Limb (tissue), 2 donors: ENCODE measurements around the gene CDIP1.
A peak's percentile ranks its signal among the peaks of the same experiment; 100 is the strongest.
"Not testable (repeated sequence)": the region's sequence is repeated elsewhere in the genome, so short reads cannot be mapped to it uniquely, and the experiment has no call there.

Experiments used
- DNase-seq, 2 donors: peaks; one replicate each; pipeline ENCODE4 v3.0.0-alpha.2; 2016; ENCODE audit errors: extremely low spot score in 2 of 2

CDIP1 gene

DNA sequence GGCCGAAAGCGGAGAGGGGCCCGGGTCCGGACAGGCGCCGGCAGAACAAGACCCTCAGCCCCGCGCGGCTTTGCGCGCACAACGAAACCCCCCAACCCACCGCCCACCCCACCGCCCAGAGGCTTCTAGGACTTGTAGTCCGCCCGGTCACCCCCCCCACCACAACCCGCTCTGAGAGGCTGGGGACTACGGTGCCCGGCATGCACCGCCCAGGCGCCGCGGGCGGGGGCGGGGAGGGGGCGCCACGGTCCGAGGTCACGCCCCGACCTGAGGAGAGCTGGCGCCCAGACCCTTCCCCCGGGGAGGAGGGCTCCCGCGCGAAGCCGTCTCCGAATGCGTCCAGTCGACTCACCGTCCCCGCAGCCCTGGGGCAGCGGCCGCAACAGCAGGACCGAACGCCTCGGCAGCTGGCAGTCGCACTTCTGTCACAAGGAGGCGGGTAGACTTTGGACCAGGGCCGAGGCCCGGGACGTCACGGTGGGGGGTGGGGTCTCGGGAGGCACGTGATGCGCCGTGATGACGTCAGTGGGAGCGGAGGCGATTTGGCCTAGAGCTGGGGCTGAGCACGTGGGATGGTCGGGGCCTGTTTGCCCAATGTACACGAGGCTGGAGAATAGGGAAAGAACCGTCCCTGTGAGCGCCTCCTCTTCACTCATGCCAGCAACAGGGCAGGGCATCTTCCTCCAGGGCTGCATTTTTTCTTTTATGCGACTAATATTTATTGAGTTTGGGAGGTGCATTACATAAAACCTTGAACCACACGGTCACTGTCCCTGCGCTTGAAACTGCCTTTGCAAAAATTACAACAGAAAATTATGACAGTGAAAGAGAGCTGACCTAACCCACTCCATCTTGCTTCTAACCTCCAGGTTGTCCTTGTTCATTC lies at the start of gene CDIP1:
Gene CDIP1, minus strand, starts transcription at position 424 of the 886 bp plus-strand sequence. CDS start 24,643 bp downstream, outside the sequence.
- DNase-seq = peak; percentile 91 to 99

DNA sequence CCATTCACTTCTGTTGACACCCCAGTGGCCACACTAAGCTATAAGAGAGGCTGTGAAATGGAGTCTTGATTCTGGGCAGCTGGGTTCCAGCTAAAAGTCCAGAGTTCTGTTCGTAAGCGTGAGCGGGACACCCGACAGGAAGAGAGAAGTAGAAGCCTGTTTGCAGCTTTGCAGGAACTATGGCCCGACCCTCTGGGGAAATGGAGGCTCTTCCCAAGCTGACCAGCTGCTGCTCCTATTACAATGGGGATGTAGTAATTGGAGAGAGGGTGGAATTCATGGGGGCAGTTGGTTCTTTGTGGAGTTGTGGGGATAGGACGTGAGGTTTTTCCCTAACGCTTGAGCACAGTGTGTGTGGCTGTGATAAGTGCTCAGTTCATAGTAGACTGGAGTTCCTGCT lies 47.7 kb upstream of the CDIP1 start:
- no peak for DNase-seq

DNA sequence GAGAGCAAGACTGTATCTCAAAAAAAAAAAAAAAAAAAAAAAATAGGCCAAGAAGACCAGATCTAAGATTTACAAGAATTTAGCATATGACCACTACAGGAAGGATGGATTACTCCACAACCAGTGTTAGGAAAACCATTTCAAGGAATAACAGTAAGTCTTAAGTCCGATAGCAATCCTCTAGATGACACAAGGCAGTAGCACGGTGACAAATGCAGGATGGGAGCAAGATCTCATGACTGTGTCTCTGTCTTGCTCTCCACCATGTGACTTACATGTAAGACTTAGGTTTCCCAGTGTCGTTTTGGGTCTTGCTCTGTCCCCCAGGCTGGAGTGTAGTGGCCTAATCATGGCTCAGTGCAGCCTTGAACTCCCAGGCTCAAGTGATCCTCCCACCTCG lies 45.3 kb upstream of the CDIP1 start:
- no peak for DNase-seq

DNA sequence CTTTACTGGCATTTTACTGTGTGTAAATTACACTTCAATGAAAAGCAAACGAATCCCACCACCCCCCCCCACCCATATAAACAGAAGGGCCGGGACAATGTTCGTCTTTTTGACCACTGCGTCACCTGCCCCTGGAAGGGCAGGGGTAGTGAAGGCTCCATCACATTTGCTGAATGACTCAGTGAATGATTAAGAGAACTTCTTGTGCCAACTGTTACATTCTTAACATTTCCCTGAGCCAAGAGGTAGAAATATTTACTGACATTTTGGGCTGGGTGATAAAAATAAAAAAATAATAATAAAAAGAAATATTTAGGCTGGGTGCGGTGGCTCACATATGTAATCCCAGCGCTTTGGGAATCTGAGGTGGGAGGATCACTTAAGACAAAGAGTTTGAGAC lies 41.7 kb upstream of the CDIP1 start:
- no peak for DNase-seq

DNA sequence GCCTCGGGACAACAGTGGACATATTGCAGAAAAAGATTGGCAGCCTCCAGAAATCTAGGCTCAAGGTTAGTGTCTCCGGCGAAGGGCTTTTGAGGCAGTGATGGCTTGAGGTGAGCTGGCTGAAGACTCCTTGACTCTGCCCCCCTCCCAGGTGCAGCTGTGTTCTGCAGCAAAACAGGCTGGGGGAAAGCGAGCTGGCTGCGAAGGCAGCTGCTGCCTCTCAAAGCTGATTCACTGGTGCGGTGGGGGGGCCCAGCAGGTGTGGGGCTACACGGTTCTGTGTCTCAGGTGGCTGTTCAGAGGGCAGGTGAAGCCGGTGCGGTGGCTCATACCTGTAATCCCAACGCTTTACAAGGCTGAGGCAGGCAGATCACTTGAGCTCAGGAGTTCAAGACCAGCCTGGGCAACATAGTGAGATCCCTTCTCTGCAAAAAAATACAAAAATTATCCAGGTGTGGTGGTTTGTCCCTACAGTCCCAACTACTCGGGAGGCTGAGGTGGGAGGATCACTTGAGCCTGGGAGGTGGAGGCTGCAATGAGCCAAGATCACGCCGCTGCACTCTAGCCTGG lies 40.5 kb upstream of the CDIP1 start:
- no peak for DNase-seq

DNA sequence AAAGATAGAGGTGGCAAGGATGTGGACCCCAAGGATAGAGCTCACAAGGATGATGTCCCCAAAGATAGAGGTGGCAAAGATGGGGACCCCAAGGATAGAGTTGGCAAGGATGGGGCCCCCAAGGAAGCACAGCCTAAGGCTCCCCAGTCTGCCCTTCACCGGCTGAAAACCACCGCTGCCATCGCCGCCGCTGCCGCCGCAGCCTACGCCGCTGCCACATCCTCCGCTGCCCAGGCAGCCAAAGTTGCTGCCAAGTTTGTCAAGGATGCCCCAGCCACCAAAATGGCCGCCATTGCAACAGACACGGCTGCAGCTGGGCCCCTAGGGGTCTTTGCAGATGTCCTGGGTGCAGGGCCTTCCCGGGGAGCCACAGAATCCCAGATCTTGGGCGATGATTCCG lies 37.4 kb upstream of the CDIP1 start:
- DNase-seq = no peak

DNA sequence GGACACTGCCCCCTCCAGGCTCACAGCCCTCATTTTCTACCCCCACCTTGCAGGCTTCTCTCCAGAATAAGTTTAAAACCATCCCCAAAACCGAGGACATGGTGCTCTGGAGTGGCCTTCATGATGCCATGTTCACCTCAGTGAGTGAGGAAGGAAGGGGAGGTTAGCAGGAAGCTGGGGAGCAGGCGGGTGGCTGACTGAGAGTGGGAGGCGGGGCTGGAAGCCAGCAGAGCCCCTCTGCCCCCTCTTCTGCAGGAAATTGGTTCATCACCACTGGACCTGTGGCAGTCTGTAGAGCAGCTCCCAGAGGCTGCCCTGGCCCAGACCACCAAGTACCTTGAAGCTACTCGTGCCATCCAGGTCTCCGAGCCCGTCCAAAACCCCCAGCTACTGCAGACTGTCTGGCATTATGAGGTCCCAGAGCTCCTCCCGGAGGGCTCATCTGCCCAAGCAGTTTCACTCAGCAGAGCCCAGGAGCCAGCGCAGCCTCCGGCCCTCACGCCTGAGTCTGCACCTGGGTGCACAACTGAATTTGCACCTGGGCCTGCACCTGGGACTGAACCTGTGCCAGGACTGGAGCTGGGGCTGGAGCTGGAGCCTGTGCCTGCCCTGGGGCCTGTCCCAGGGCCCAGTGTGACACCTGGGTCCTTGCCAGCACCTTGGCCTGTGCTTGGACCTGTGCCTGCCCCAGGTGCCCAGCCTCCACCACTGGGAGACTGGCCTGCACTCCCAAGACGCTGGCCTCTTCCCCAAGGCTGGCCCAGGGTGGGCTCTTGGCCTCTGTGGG lies 36.5 kb upstream of the CDIP1 start:
- no peak for DNase-seq

DNA sequence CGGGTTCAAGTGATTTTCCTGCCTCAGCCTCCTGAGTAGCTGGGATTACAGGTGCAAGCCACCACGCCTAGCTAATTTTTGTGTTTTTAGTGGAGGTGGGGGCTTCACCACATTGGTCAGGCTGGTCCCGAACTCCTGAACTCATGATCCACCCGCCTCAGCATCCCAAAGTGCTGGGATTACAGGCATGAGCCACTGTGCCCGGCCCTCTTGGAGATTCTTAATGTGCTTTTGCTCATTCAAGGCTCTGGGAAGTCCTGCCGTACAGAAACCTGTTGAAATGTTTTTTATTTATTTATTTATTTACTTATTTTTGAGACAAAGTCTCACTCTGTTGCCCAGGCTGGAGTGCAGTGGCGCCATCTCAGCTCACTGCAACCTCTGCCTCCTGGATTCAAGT lies 35.4 kb upstream of the CDIP1 start:
- not testable (repeated sequence) for DNase-seq

DNA sequence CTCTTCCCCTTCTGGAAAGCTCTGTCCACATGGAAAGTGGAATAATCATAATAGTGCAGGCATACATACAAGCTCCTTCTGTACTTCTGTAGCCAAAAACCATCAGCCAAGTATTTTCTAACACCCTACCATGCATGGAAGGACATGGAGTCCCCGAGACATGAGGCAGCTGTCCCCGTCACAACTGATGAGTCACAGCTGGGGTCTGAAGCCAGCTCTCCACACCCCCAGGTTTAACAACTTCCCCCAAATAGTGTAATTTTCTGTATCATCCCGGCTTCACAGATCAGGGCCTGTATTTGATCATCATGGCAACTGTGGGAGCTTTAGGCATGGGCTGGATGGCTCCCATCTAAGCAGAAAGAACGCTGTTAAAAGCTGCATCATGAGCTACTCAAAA lies 34.1 kb upstream of the CDIP1 start:
- DNase-seq = peak in 1 of 2 donors; percentile 7

DNA sequence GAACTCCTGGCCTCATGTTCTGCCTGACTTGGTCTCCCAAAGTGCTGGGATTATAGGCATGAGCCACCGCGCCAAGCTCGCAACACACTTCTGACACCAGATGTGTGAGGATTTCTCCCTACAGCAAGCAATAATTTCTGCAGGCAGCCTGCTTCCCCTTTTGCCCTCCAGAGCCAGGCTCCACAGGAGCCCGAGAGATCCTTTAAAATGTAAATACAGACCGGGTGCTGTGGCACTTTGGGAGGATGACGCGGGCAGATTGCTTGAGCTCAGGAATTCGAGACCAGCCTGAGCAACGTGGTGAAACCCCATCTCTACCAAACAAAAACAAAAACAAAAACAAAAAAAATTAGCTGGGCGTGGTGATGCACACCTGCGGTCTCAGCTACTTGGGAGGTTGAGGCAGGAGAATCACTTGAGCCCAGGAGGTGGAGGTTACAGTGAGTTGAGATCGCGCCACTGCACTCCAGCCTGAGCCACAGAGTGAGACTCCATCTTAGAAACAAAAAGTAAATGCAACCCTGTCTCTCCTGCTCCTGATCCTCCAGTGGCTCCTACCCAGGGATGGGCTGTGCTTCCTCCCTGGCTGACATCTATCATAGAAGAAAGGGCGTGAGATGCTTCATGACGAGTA lies 32.2 kb upstream of the CDIP1 start:
- DNase-seq = no peak

DNA sequence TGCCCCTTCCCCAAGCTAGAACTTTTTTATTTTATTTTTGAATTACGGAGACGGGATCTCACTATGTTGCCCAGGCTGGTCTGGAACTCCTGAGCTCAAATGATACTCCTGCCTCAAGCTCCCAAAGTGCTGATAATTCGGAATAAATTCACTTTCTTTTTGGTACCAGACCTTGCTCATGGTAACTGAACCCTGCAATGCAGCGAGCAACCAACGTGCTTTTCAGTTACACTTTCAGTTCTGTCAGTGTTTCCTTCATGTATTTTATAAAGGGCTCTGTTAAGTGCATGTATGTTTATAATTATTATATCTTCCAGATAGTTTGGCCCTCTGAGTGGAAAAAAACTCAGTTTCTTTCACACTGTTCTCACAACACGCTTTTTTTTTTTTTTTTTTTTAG lies 31.5 kb upstream of the CDIP1 start:
- DNase-seq = no peak

DNA sequence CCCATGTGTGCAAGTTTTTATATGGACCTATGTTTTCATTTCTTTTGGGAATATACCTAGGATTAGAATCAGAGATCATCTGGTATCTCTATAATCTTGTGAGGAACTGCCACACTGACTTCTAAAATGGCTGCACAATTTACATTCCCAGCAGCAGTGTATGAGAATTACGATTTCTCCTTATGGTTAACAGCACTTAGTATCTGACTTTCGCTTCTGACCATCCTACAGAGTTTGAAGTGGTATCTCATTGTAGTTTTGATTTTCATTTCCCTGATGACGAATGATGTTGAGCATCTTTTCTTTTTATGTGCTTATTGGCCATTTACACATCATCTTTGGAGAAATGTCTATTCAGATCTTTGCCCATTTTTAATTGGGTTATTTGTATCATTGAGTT lies 27.6 kb upstream of the CDIP1 start:
- DNase-seq = no peak

DNA sequence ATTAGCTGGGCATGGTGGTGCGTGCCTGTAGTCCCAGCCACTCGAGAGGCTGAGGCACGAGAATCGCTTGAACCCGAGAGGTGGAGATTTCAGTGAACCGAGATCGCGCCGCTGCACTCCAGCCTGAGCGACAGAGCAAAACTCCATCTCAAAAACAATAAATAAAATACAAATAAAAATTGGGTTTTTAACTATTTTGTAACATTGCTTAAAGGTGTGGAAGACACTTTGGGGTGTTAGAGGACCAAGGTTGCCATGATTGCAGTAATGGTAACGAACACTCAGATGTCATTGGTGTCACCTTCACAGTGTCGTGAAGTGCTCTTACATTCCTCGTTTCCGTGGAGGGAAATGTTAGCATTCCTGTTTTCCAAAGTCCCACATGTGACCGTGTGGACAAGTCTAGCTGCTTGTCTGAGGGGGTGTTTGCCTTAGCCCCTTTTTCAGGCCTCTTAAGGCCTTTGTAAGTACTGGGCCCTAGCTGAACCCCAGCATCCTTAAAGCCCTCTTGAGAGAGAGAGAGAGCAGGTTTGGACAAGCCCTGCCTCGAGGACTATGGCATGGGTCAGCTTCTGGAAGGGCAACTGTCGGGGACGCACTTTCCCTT lies 26.2 kb upstream of the CDIP1 start:
- no peak for DNase-seq

DNA sequence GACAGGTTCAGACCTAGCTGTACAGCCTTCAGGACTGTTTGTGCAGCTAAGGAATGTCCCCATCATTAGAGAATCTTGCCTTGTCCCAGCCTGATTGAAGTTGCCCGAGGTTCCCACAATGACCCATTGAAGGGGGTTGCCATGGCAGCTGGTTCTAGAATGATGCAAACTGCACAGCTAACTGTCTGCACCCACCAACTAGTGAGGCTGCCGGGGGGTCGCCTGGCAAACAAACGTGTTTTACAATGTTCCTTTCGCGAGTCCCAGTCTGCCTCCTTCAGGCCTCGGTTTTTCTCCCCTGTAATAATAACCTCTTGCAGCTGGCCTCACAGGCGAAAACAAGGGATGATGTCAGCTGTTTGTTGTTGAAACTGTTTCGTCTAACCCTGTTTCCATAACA lies 23.0 kb upstream of the CDIP1 start:
- peak; percentile 18 to 54 for DNase-seq

DNA sequence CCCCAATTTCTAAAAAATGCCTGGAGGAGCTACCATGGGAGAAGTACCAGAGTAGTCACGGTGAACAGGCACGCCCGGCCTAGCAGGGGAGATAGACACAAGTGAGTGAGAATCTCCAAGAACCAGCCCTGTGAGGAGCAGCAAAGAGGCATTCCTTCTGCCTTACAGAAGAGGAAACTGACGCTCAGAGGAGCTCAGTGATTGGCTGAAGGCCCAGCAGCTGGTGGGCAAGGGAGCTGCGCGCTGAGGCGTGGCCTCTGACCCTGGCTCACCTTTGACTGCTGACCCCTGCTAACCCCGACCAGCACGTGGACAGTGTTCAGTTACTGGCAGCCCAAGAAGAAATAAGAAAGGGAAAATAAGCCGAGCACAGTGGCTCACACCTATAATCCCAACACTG lies 19.4 kb upstream of the CDIP1 start:
- no peak for DNase-seq

DNA sequence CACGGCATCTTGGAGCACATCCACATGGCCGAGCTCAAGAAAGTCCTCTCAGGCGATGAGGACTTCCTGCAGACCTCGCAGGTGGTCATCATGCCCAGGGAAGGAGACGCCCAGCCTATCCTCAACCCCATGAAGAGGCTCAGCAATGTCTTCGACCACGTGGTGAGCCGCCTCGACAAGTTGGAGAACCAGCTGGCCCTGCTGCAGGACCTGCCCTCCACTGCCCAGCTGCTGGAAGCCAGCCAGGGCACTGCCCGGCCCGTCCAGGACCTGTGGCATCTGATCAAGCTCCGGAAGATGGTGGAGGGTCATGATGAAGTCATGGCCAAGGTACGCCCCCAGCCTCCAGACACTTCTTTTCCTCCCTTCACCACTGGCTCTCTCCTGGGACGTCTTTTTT lies 18.0 kb upstream of the CDIP1 start:
- DNase-seq = no peak

DNA sequence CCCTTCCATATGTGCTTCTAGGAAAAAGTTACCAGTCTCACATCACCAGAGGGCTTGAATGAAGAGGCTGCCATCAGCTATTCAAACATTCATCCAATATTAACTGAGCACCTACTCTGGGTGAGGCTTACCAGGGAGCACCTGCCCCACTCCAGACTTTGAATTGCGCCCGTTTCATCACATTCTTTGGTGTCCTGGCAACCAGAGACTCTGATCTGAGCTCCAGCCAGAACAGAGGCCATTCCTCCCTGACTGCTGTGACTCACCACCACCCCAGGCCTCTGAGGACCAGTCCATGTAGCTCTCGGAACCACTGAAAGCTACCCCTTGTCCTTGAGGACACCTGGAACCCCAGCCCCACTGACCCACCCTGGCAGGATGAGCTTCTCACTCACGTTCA lies 17.5 kb upstream of the CDIP1 start, which contains the start of gene C16orf96:
Gene C16orf96, plus strand, starts transcription at position 229 of the 400 bp plus-strand sequence. Its CDS starts 150 bp downstream, at position 379.
- no peak for DNase-seq

DNA sequence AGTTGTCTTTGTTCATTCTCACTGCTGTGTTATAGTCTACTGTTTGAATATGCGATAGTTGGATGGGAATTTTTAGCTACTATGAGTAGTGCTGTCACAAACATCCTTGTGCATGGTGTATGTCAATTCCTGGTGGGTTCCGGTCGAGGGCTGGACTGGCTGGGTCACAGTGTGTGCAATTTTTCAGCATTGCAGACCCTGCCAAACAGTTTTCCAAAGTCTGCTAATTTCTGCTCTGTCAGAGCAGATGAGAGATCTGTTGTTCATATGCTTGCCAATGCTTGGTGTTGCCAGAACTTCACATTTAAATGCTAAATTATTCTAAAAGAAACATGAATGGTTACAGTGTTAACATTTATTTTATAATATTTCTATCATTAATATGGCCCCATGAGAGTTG lies 14.0 kb upstream of the CDIP1 start:
- DNase-seq = no peak

DNA sequence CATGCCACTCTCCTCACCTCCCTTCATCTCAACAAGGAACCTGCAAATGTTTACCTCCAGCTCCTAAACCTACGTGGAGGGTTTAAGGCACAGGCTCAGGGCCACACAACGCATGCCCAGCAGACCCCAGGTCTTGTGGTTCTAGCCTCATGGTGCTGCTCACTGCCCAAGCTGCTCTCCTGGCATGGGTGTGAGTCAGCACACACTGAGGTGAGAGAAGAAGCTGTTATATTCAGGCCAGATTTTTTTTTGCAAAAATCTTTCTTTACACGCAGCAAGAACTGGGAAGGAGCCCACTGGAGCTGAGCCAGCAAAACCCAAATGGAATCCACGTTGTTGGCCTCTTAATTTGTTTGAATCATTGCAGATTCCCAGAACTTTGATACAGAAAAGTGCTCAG lies 12.0 kb upstream of the CDIP1 start:
- no peak for DNase-seq

DNA sequence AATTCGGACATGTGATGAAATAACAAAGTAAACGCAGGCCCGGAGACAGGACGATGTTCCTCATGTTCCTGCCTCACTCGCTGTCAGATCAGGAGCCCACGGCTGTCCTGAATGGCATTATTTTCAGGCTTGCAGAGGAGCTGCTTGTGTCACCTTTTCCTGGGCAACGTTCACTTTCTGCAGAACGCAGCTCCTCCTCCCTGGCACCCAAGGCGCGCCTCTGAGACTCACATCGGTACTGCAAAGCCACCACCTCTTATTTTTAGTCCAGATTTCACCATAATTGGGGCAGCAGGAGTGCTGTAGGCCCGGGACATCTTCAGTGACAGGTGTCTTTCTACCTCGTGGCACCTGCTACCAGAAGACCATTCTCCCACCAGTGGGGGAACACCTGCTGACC lies 9.6 kb upstream of the CDIP1 start:
- no peak for DNase-seq

DNA sequence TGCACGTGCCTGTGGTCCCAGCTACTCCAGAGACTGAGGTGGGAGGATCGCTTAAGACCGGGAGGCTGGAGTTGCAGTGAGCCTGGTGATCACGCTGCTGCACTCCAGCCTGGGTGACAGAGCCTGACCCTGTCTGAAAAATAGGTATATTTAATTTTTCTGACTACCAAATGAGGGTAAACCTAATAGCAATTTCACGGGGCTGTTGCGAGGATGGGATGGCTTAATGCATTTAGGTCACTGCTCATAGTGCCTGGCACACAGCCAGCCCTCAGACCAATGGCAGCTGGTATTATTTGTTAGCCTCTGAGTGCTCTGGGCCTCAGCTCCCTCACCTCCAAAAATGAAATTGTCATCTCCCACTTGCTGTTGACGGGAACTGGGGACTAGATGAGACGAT lies 5.9 kb upstream of the CDIP1 start:
- DNase-seq = no peak
